ENCODE measurements around the gene UQCC2. TPM values are rescaled to one million over a fixed set of nuclear protein-coding genes. Genes with fewer than 3 reads are reported as not detected.

Gene UQCC2
- total and polyA plus RNA-seq, 7 donors, result 118 to 184 (median 141) TPM

DNA sequence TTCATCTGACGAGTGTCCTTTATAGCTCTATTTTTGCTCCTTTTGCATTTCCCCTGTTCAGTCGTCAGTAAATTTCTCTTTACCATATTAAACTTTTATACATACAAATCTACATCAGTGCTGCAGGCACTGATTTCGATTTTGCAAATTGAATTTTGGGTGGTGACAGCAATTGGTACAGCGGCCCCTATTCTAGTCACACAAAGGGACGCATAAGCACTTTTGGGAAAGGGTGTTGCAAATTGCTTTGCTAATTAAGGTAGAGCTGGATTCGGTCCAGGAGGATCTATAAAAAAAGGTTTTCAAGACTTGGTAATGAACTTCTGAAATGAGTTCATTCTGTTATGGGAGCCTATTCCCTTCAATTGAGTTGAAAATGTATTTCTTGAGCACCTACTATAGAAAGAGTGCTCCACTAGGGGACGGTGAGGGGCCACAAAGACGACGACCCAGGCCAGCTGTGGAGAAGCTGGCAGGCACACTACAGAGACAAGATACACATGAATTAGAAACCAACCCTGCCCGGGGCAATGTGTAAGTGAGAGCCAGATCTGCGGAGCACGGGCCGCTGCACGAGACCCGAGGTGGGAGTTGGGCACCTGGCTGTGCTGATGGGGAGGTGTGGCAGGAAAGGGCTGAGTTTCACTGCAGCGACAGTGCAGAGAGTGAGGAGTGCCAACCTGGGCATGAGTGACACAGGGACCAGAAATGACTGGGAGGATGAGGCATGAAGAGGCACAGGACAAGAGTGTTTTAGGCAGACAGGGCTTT, 5.4 kb downstream of the UQCC2 start:
- Histone ChIP-seq H3K4me1 (peaks cover 22% of the 10 kb centered on the region), H3K27me3 (ENCODE audit: insufficient read depth in 3 of 3, low read length in 2 of 3) (no peaks in the 10 kb centered on the region), H3K36me3 (ENCODE audit: insufficient read depth in 1 of 2, low read depth in 1 of 2) (peaks cover 11 to 23% of the 10 kb centered on the region in 2 donors), H3K27ac (no peak overlapping the region), H3K9me3 (no peaks in the 10 kb centered on the region), H3K4me3 (no peak overlapping the region)
- ATAC-seq, result no peak
- 70 to 82% (median 72%) methylated on average over 16 of the region's 16 CpGs for WGBS, 3 donors
- no peak for DNase-seq
- TF ChIP-seq, protein P1, sequence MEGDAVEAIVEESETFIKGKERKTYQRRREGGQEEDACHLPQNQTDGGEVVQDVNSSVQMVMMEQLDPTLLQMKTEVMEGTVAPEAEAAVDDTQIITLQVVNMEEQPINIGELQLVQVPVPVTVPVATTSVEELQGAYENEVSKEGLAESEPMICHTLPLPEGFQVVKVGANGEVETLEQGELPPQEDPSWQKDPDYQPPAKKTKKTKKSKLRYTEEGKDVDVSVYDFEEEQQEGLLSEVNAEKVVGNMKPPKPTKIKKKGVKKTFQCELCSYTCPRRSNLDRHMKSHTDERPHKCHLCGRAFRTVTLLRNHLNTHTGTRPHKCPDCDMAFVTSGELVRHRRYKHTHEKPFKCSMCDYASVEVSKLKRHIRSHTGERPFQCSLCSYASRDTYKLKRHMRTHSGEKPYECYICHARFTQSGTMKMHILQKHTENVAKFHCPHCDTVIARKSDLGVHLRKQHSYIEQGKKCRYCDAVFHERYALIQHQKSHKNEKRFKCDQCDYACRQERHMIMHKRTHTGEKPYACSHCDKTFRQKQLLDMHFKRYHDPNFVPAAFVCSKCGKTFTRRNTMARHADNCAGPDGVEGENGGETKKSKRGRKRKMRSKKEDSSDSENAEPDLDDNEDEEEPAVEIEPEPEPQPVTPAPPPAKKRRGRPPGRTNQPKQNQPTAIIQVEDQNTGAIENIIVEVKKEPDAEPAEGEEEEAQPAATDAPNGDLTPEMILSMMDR (IDR thresholded peaks at IDR 0.05), result no peak
- intact Hi-C loops (cut with DNase I), result loop anchor here in 1 of 2 donors (10.0 kb wide), 1 partner anchor 449 kb away; no protein-coding TSS in a partner anchor

DNA sequence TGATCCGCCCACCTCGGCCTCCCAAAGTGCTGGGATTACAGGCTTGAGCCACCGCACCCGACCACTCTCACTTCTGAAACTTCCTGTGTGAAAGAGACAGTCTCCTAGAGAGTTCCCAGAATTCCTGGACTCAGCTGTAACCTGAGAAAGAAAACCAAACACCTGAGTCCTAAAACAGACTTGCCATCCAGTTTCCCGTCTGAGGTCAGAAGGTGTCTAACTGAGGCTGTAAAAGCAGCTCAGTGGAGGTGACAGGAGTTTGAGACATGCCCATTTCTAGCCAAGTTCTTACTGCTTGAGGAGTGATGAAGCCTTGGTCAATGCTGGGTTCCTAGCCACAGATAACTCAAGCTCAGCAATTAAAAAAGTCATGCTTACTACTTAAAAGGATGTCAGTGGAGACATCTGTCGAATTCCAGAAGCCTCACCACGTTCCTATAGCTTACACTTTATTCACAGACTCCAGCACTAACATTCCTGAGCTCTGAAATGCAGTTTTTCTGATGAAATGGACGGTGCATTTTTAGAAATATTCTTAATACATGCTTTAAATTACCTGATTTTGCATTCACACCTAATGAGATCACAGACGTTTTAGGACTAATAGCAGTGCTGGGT, 6.1 kb downstream of the UQCC2 start:
- TF ChIP-seq, protein P1 (IDR thresholded peaks at IDR 0.05), result no peak
- DNase-seq (no peak), ATAC-seq (no peak)
- no peaks in the 10 kb centered on the region for H3K27me3 ChIP-seq (ENCODE audit: insufficient read depth in 3 of 3, low read length in 2 of 3)
- H3K4me3 ChIP-seq, result no peak overlapping the region
- H3K4me1 ChIP-seq, result peaks cover 18% of the 10 kb centered on the region
- WGBS, 3 donors, result 81 to 85% (median 82%) methylated on average over 9 of the region's 9 CpGs
- intact Hi-C loops (cut with DNase I), result loop anchor here in 1 of 2 donors (10.0 kb wide), 1 partner anchor 449 kb away; no protein-coding TSS in a partner anchor
- no peak overlapping the region for H3K27ac ChIP-seq
- H3K9me3 ChIP-seq, result no peaks in the 10 kb centered on the region
- H3K36me3 ChIP-seq (ENCODE audit: insufficient read depth in 1 of 2, low read depth in 1 of 2), result peaks cover 11 to 31% of the 10 kb centered on the region in 2 donors

DNA sequence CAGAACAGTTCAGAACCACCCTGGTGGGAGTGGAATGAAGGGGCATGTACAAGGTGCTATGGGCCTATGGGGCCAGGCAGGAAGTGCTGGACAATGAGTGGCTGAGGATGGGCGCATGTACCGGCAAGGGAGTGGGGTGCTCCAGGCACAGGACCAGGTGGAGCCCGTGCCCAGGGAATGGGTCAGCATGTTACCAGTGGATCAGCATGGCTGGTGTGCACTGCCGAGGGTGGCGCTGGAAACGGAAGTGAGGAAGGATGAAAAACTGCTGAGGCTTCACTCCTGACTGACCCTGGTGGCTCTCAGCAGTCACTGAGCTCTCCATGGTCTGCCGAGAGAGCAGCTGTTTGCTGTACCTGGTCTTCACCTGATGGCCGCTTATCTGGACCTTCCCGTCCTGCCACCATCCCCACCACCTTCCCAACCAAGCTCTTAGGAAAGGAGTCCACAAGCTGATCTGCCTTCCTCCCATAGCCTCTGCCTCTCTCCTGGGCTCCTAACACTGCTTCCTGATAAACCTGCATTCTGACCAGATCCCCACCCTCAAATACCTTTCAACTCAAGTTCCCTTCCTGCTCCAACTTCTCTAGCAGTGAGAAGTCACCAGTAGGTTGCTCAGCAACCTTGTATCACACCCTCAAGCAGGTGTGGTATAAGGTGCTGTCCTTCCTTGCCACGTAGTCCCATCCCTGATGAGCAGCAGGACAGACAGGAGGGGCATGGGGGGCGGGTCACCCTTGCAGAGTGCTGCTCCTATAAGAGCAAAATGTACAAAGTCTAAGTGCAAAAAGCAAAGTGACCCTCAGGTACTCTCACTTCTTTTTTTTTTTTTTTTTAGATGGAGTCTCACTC, 7.1 kb downstream of the UQCC2 start:
- intact Hi-C loops (cut with DNase I), result loop anchor here (5.0 to 10.0 kb wide), 2 partner anchors 117 to 450 kb away; no protein-coding TSS in a partner anchor
- DNase-seq, result no peak
- ATAC-seq, result no peak
- WGBS, 3 donors, result 91 to 95% (median 93%) methylated on average over 9 to 11 of the region's 11 CpGs
- TF ChIP-seq, protein P1 (IDR thresholded peaks at IDR 0.05), result no peak
- H3K4me3 ChIP-seq, result no peak overlapping the region
- no peaks in the 10 kb centered on the region for H3K27me3 ChIP-seq (ENCODE audit: insufficient read depth in 3 of 3, low read length in 2 of 3)
- no peaks in the 10 kb centered on the region for H3K9me3 ChIP-seq
- H3K36me3 ChIP-seq (ENCODE audit: insufficient read depth in 1 of 2, low read depth in 1 of 2), result peaks cover 3 to 36% of the 10 kb centered on the region in 2 donors
- H3K4me1 ChIP-seq, result peaks cover 19% of the 10 kb centered on the region
- no peak overlapping the region for H3K27ac ChIP-seq

DNA sequence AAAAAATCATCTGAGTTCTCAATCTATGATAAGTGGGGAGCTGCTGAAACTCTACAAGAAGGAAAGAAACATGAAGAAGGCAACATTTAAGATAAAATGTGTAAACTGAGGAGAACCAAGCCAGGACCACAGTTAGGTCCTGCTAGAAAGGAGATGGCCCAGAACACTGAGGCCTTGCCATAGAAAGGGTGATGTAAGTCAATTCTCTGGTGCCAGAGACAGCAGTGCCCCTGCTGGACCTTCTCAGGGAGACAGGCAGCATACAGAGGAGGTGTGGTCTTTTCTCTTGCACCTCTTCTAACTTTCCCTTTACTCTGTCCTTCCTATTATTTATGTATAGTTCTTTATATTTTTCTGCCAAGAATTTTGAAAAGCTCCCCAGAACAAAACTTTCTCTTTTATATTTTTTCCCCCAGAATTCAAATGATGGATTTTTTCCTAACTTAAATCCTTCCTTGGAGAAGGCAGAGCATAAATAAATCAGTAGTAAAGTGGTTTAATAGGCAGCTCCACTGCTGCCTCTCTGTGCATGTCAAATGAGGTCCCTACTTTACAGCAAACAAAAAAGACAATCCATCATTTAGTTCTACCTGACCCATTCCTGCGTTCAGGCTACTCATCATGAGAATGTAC, 9.0 kb downstream of the UQCC2 start:
- Histone ChIP-seq H3K27ac (no peak overlapping the region), H3K4me3 (no peak overlapping the region), H3K4me1 (peaks cover 16% of the 10 kb centered on the region), H3K9me3 (no peaks in the 10 kb centered on the region), H3K27me3 (ENCODE audit: insufficient read depth in 3 of 3, low read length in 2 of 3) (no peaks in the 10 kb centered on the region), H3K36me3 (ENCODE audit: insufficient read depth in 1 of 2, low read depth in 1 of 2) (peaks cover 6 to 38% of the 10 kb centered on the region in 2 donors)
- TF ChIP-seq, protein P1 (IDR thresholded peaks at IDR 0.05), result peak; percentile 37
- ATAC-seq (peak; percentile 41 to 86 (median 62)), DNase-seq (no peak)
- 86 to 94% (median 94%) methylated on average over 1 of the region's 1 CpG for WGBS, 3 donors
- intact Hi-C loops (cut with DNase I), result loop anchor here (2.0 to 10.0 kb wide), 3 partner anchors 115 to 452 kb away; no protein-coding TSS in a partner anchor

Measured in psoas muscle (tissue), 8 donors.